ENCODE data around the gene TPM3. TPM values are rescaled to one million over a fixed set of nuclear protein-coding genes. Genes with fewer than 3 reads are reported as not detected.
"Not testable (repeated sequence)": the region's sequence is repeated elsewhere in the genome, so short reads cannot be mapped to it uniquely, and the experiment has no call there.

TPM3 gene
- total RNA-seq, 4 donors from 2014 or later: 227 to 352 (median 298) TPM

DNA sequence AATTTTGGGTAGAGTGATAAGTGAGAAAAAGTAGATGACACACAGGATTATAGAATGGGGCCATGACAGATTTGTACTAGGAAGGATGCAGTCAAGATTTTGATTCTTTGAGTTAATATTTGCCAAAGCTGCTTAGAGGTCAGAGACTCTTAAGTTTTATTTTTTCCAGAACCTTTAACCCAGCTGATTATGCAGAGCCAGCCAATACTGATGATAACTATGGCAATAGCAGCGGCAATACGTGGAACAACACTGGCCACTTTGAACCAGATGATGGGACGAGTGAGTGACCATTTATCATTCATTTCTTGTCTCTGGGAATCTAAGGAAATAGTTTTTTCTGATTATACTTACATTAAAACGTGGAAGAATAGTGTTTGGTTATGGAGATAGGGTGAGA, 45.0 kb upstream of the TPM3 start:
- peaks cover 64 to 72% of the 10 kb centered on the region in 2 donors for H3K36me3 ChIP-seq
- no peak for DNase-seq

DNA sequence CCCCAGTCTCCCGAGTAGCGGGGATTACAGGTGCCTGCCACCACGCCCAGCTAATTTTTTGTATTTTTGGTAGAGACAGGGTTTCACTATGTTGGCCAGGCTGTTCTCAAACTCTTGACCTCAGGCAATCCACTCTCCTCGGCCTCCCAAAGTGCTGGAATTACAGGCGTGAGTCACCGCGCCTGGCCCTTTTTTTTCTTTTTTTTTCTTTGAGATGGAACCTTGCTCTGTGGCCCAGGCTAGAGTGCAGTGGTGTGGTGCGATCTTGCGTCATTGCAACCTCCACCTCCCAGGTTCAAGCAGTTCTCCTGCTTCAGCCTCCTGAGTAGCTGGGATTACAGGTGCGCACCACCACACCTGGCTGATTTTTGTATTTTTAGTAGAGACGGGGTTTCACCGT, 41.2 kb upstream of the TPM3 start:
- intact Hi-C loops (cut with DNase I); H3K4me1 ChIP-seq; H3K27me3 ChIP-seq; H3K9me3 ChIP-seq; DNase-seq; H3K4me3 ChIP-seq (replicated peaks in 1 of 3); H3K27ac ChIP-seq: not testable (repeated sequence)
- peaks cover 76 to 83% of the 10 kb centered on the region in 2 donors for H3K36me3 ChIP-seq
- 96 to 97% methylated on average over 12 of the region's 12 CpGs for WGBS, 2 donors

More for the DNA sequence above, 45.0 kb upstream of the TPM3 start:
- Histone ChIP-seq H3K9me3 (no peaks in the 10 kb centered on the region), H3K27me3 (no peaks in the 10 kb centered on the region), H3K27ac (no peak overlapping the region), H3K4me3 (replicated peaks in 1 of 3) (no peak overlapping the region), H3K4me1 (no peaks in the 10 kb centered on the region)
- intact Hi-C loops (cut with DNase I): no loop called here
- WGBS, 2 donors: 93 to 95% methylated on average over 4 of the region's 4 CpGs
- TF ChIP-seq POLR2A (IDR thresholded peaks at IDR 0.05) (no peak), CTCF (IDR thresholded peaks at IDR 0.05) (no peak)

- H3K27ac ChIP-seq; H3K9me3 ChIP-seq; H3K4me1 ChIP-seq; H3K4me3 ChIP-seq (replicated peaks in 1 of 3); DNase-seq; H3K27me3 ChIP-seq; intact Hi-C loops (cut with DNase I): not testable (repeated sequence)
- peaks cover 68 to 75% of the 10 kb centered on the region in 2 donors for H3K36me3 ChIP-seq
- 97 to 100% methylated on average over 3 of the region's 3 CpGs for WGBS, 2 donors
Measured at GRCh38 chr1:154231112-154231511, 39.2 kb upstream of the TPM3 start.

- TF ChIP-seq CTCF (IDR thresholded peaks at IDR 0.05): no peak
- no peak for TF ChIP-seq POLR2A (IDR thresholded peaks at IDR 0.05)
- no peak for DNase-seq
- Histone ChIP-seq H3K4me3 (replicated peaks in 1 of 3) (no peak overlapping the region), H3K27ac (no peak overlapping the region), H3K27me3 (no peaks in the 10 kb centered on the region), H3K4me1 (peaks cover 16 to 19% of the 10 kb centered on the region in 2 donors), H3K9me3 (no peaks in the 10 kb centered on the region), H3K36me3 (peaks cover 31 to 32% of the 10 kb centered on the region in 2 donors)
- 95 to 98% methylated on average over 2 of the region's 2 CpGs for WGBS, 2 donors
- intact Hi-C loops (cut with DNase I): no loop called here
Measured at GRCh38 chr1:154225370-154225769, 33.5 kb upstream of the TPM3 start.

- TF ChIP-seq CTCF (IDR thresholded peaks at IDR 0.05) (no peak), POLR2A (IDR thresholded peaks at IDR 0.05) (no peak)
- intact Hi-C loops (cut with DNase I): loop anchor here (5.0 kb wide), 1 partner anchor 41 kb away; no protein-coding TSS in a partner anchor
- no peak for DNase-seq
- Histone ChIP-seq H3K27me3 (no peaks in the 10 kb centered on the region), H3K4me1 (peaks cover 25 to 30% of the 10 kb centered on the region in 2 donors), H3K9me3 (no peaks in the 10 kb centered on the region), H3K4me3 (replicated peaks in 1 of 3) (no peak overlapping the region), H3K27ac (no peak overlapping the region), H3K36me3 (peaks cover 15 to 17% of the 10 kb centered on the region in 2 donors)
- 68 to 69% methylated on average over 2 of the region's 2 CpGs for WGBS, 2 donors
Measured at GRCh38 chr1:154223621-154224020, 31.7 kb upstream of the TPM3 start.

DNA sequence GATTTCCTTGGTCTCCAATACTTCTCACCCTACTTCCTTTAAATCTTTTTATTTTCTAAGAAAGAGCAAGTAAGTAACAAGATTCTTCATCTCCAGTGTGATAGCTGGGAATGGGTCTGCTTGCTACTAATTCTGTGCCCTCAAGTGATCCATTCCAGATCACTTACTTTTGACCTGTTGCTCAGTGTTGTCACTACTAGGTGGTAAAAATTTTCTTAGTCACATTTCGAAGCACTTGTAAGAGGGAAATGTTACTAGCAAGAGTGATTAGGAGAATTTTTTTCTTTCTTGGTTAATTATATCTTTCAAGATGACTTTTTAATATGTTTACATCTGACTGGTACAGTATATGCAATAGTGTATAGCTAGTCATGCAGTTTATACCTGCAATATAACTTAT, 31.0 kb upstream of the TPM3 start:
- Histone ChIP-seq H3K36me3 (peaks cover 8 to 10% of the 10 kb centered on the region in 2 donors), H3K27me3 (no peaks in the 10 kb centered on the region), H3K9me3 (no peaks in the 10 kb centered on the region), H3K4me3 (replicated peaks in 1 of 3) (no peak overlapping the region), H3K27ac (peak overlapping the region in 1 of 3 donors; percentile 28), H3K4me1 (peaks cover 30 to 35% of the 10 kb centered on the region in 2 donors)
- no peak for TF ChIP-seq POLR2A (IDR thresholded peaks at IDR 0.05)
- no peak for TF ChIP-seq CTCF (IDR thresholded peaks at IDR 0.05)
- intact Hi-C loops (cut with DNase I): loop anchor here (5.0 kb wide), 1 partner anchor 41 kb away; no protein-coding TSS in a partner anchor
- WGBS, 2 donors: 63 to 85% methylated on average over 1 of the region's 1 CpG
- DNase-seq: no peak
